B cell (primary cell): ENCODE data around the gene SCNN1G. TPM values are rescaled to one million over a fixed set of nuclear protein-coding genes. Genes with fewer than 3 reads are reported as not detected.

Experiments
- ATAC-seq: fragments of 200-7000 bp; cut with Tn5 transposase; one replicate; pipeline ENCODE4 v1.10.0; 2021; ENCODE audit warnings: low read depth, mild to moderate bottlenecking, moderate number of reproducible peaks, moderate library complexity
- CTCF ChIA-PET: fragments of 350-600 bp; sonication (Branson Sonifier 250); formaldehyde crosslinking; loops from one replicate; lab custom pipeline; 2021; ENCODE audit warnings: antibody characterized with exemption, inconsistent platforms; lab: Charles Lee
- POLR2A ChIA-PET: fragments of 350-600 bp; sonication (Branson Sonifier 250); formaldehyde crosslinking; loops from one replicate; lab custom pipeline; 2021; ENCODE audit warnings: antibody characterized with exemption; lab: Charles Lee
- DNase-seq: peaks from one replicate; pipeline ENCODE4 v3.0.0; 2013
- H2AFZ ChIP-seq: 2 replicates; pipeline ENCODE4 v1.6.1; 2012; ENCODE audit warnings: mild to moderate bottlenecking, low read depth, low read length; ENCODE audit not compliant: insufficient read depth, poor library complexity, severe bottlenecking
- H3K27ac ChIP-seq, 2 donors: 1 replicate in 1 of 2; 2 replicates in 1 of 2; pipeline ENCODE4 v1.5.1; 2012 to 2013; ENCODE audit warnings: low read length in 2 of 2, mild to moderate bottlenecking in 2 of 2, moderate library complexity in 1 of 2
- H3K27me3 ChIP-seq, 4 experiments: fragments of 200-600 bp in 1 of 4; sonication (generic) in 1 of 4; replicated peaks in 1 of 4; 1 replicate in 2 of 4; 2 replicates in 2 of 4; pipeline versions ENCODE4 v1.6.1 to v1.7.0; 2013 to 2016; ENCODE audit warnings: low read length in 3 of 4, mild to moderate bottlenecking in 2 of 4, mixed read lengths in 1 of 4, moderate library complexity in 1 of 4; ENCODE audit not compliant: insufficient read depth in 4 of 4, control insufficient read depth in 3 of 4; ENCODE audit errors: control extremely low read depth in 1 of 4
- H3K36me3 ChIP-seq, 2 experiments: replicated peaks in 1 of 2; 1 replicate in 1 of 2; 2 replicates in 1 of 2; pipeline versions ENCODE4 v1.6.1 to v1.7.1; 2013; ENCODE audit warnings: low read length in 1 of 2; ENCODE audit not compliant: insufficient read depth in 2 of 2, control insufficient read depth in 1 of 2; ENCODE audit errors: control extremely low read depth in 1 of 2, extremely low read depth in 1 of 2
- H3K4me1 ChIP-seq, 2 donors: fragments of 200-600 bp in 1 of 2; sonication (generic) in 1 of 2; 1 replicate in 1 of 2; 2 replicates in 1 of 2; pipeline versions ENCODE4 v1.5.1 to v1.6.1; 2013 to 2017; ENCODE audit warnings: low read length in 2 of 2; ENCODE audit not compliant: control insufficient read depth in 2 of 2, insufficient read depth in 2 of 2
- H3K4me2 ChIP-seq: replicated peaks from 2 replicates; pipeline ENCODE3; 2012; ENCODE audit warnings: mild to moderate bottlenecking, low read depth, low read length; ENCODE audit not compliant: poor library complexity, severe bottlenecking
- H3K4me3 ChIP-seq, 5 experiments: fragments of 200-600 bp in 1 of 5; sonication (generic) in 1 of 5; 1 replicate in 3 of 5; 2 replicates in 2 of 5; pipeline versions ENCODE4 v1.5.1 to v1.7.0; 2011 to 2016; ENCODE audit warnings: low read length in 4 of 5, mild to moderate bottlenecking in 4 of 5, low read depth in 2 of 5, control low read depth in 1 of 5, moderate library complexity in 1 of 5; ENCODE audit not compliant: insufficient read depth in 1 of 5; ENCODE audit errors: control extremely low read depth in 1 of 5, extremely low read depth in 1 of 5
- H3K79me2 ChIP-seq: fragments of 200-600 bp; sonication (generic); one replicate; pipeline ENCODE4 v1.6.0; 2016; ENCODE audit warnings: low read length; ENCODE audit not compliant: control insufficient read depth, insufficient read depth
- H3K9ac ChIP-seq: fragments of 200-600 bp; sonication (generic); 2 replicates; pipeline ENCODE4 v1.6.1; 2017; ENCODE audit warnings: mild to moderate bottlenecking, low read length, moderate library complexity
- H3K9me3 ChIP-seq, 3 donors: one replicate each; pipeline versions ENCODE4 v1.6.1 to v1.7.1; 2013; ENCODE audit warnings: low read length in 2 of 3; ENCODE audit not compliant: control insufficient read depth in 2 of 3, insufficient read depth in 1 of 3; ENCODE audit errors: control extremely low read depth in 1 of 3
- H4K20me1 ChIP-seq: 2 replicates; pipeline ENCODE4 v1.6.0; 2012; ENCODE audit warnings: mild to moderate bottlenecking, low read length; ENCODE audit not compliant: insufficient read depth, control insufficient read depth, poor library complexity, severe bottlenecking
- H3K27ac Mint-ChIP-seq: one replicate; pipeline ENCODE4 v1.8.0; 2021; ENCODE audit warnings: mixed read lengths
- H3K27me3 Mint-ChIP-seq: one replicate; pipeline ENCODE4 v1.8.0; 2021; ENCODE audit warnings: mixed read lengths
- H3K4me1 Mint-ChIP-seq: one replicate; pipeline ENCODE4 v1.8.0; 2021; ENCODE audit warnings: mixed read lengths
- H3K4me3 Mint-ChIP-seq: one replicate; pipeline ENCODE4 v1.8.0; 2021; ENCODE audit warnings: mixed read lengths
- H3K9me3 Mint-ChIP-seq: one replicate; pipeline ENCODE4 v1.8.0; 2022; ENCODE audit warnings: mixed read lengths; ENCODE audit not compliant: insufficient read depth
- CTCF ChIP-seq: fragments of 200-600 bp; IDR thresholded peaks from one replicate; pipeline ENCODE4 v1.8.0; 2022; ENCODE audit warnings: antibody characterized with exemption, mild to moderate bottlenecking
- EZH2 ChIP-seq: IDR thresholded peaks from 2 replicates; pipeline ENCODE4 v1.6.1; 2012; ENCODE audit warnings: borderline replicate concordance, low read depth, mild to moderate bottlenecking, moderate library complexity, low read length; ENCODE audit not compliant: insufficient read depth, poor library complexity, severe bottlenecking
- WGBS: methylation state at CpG from one replicate; pipeline ENCODE4 v1.1.5; 2013; ENCODE audit warnings: missing lambda C conversion rate; ENCODE audit not compliant: insufficient coverage; 5-methylcytosine and 5-hydroxymethylcytosine counted together
- intact Hi-C: fragments of 100-400 bp; cut with micrococcal nuclease; formaldehyde crosslinking; loops from one replicate; pipeline ENCODE4 v1.10.0; 2022
- polyA plus RNA-seq: library from polyadenylated mRNA; depleted of rRNA; stranded (reverse); fragments of >200 nt; gene quantifications from 2 replicates; pipeline ENCODE4 v1.2.3, GENCODE V29; 2012
- total RNA-seq, 2 donors: library from RNA; stranded (reverse); fragments of 120-200 nt in 1 of 2; gene quantifications; 1 replicate in 1 of 2; 2 replicates in 1 of 2; pipeline versions ENCODE4 v1.2.3 to v1.2.4, GENCODE V29; 2013 to 2022

SCNN1G gene
- total and polyA plus RNA-seq, 2 donors (not counting 1 experiment from before 2014, with no cell fraction given), result not detected

DNA sequence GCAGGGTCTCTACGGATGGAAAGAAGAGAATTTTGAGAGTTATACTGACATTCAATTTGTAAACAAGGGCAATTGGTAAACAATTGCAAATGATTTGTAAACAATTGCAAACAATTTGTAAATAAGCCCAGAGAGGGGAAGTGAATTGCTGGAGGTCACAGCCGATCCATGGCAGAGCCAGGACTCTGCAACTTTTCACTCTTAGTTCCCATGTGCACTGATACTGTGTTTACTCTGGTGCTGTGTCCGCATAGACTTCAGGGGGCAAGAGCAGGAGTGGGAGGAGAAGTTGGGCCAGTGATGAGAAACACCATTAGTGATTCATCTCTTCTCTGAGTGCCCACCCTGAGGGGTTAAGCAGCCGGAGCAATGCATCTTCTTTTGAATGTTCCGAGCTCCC lies 14.0 kb downstream of the SCNN1G start:
- H3K27me3 Mint-ChIP-seq, result peaks cover 34% of the 10 kb centered on the region
- Histone ChIP-seq H2AFZ (no peak overlapping the region), H3K36me3 (no peaks in the 10 kb centered on the region), H3K9ac (no peak overlapping the region), H3K4me2 (no peak overlapping the region), H3K27ac (no peak overlapping the region), H4K20me1 (no peaks in the 10 kb centered on the region), H3K79me2 (no peaks in the 10 kb centered on the region), H3K9me3 (no peaks in the 10 kb centered on the region), H3K4me3 (no peak overlapping the region), H3K4me1 (peaks cover 0 to 4% of the 10 kb centered on the region in 2 donors), H3K27me3 (peaks cover 0 to 8% (median 3%) of the 10 kb centered on the region in 4 experiments)
- no peak overlapping the region for H3K27ac Mint-ChIP-seq
- no peaks in the 10 kb centered on the region for H3K9me3 Mint-ChIP-seq
- 62% methylated on average over 3 of the region's 5 CpGs for WGBS
- ChIA-PET CTCF (no interaction called here), POLR2A (no interaction called here)
- no peaks in the 10 kb centered on the region for H3K4me1 Mint-ChIP-seq
- intact Hi-C loops, result no loop called here
- DNase-seq (no peak), ATAC-seq (no peak)
- no peak overlapping the region for H3K4me3 Mint-ChIP-seq
- TF ChIP-seq CTCF, result no peak
- TF ChIP-seq EZH2, result no peak

GRCh38 chr16:23202166-23202565 lies 19.6 kb downstream of the SCNN1G start:
- peaks cover 0 to 8% (median 1%) of the 10 kb centered on the region in 4 experiments for H3K27me3 ChIP-seq
- H3K4me3 Mint-ChIP-seq, result no peak overlapping the region
- H3K4me2 ChIP-seq, result no peak overlapping the region
- no peak overlapping the region for H3K4me3 ChIP-seq
- no peak for ATAC-seq
- H3K27ac ChIP-seq, result no peak overlapping the region
- POLR2A ChIA-PET, result no interaction called here
- peaks cover 44% of the 10 kb centered on the region for H3K27me3 Mint-ChIP-seq
- no peaks in the 10 kb centered on the region for H4K20me1 ChIP-seq
- no peaks in the 10 kb centered on the region for H3K79me2 ChIP-seq
- DNase-seq, result no peak
- H3K4me1 ChIP-seq, result no peaks in the 10 kb centered on the region
- no peaks in the 10 kb centered on the region for H3K4me1 Mint-ChIP-seq
- H3K36me3 ChIP-seq, result no peaks in the 10 kb centered on the region
- 100% methylated on average over 1 of the region's 1 CpG for WGBS
- CTCF ChIA-PET, result no interaction called here
- H2AFZ ChIP-seq, result no peak overlapping the region
- no peaks in the 10 kb centered on the region for H3K9me3 Mint-ChIP-seq
- intact Hi-C loops, result no loop called here
- H3K27ac Mint-ChIP-seq, result no peak overlapping the region
- no peak overlapping the region for H3K9ac ChIP-seq
- no peaks in the 10 kb centered on the region for H3K9me3 ChIP-seq
- no peak for TF ChIP-seq EZH2
- TF ChIP-seq CTCF, result no peak
